MM.1S (cell line): Measurements from ENCODE around the gene PLCG2.

Experiments
- CTCF ChIP-seq: fragments of 300-600 bp; sonication (generic); IDR thresholded peaks from 2 replicates; pipeline ENCODE4 v1.5.1; 2016; ENCODE audit warnings: antibody characterized with exemption, low read length, mixed read lengths
- EZH2 ChIP-seq: fragments of 300-600 bp; sonication (generic); optimal IDR thresholded peaks from 2 replicates; pipeline ENCODE3; 2017; ENCODE audit warnings: low read depth, mild to moderate bottlenecking, antibody characterized with exemption, low read length, mixed read lengths
- EZH2phosphoT487 ChIP-seq: fragments of 300-600 bp; sonication (generic); IDR thresholded peaks from 2 replicates; pipeline ENCODE4 v1.6.1; 2018; ENCODE audit warnings: antibody characterized with exemption, low read length

GRCh38 chr16:81917375-81917774 is 138.3 kb downstream of the PLCG2 start:
- no peak for TF ChIP-seq CTCF
- TF ChIP-seq EZH2phosphoT487 = no peak
- TF ChIP-seq EZH2 = no peak
